ENCODE measurements around the gene CHRM5.
"Not testable (repeated sequence)": the region's sequence is repeated elsewhere in the genome, so short reads cannot be mapped to it uniquely, and the experiment has no call there.

The CHRM5 gene

GRCh38 chr15:34039790-34040113, 71.5 kb downstream of the CHRM5 start:
- DNase-seq (ENCODE audit: low read depth): no peak

DNA sequence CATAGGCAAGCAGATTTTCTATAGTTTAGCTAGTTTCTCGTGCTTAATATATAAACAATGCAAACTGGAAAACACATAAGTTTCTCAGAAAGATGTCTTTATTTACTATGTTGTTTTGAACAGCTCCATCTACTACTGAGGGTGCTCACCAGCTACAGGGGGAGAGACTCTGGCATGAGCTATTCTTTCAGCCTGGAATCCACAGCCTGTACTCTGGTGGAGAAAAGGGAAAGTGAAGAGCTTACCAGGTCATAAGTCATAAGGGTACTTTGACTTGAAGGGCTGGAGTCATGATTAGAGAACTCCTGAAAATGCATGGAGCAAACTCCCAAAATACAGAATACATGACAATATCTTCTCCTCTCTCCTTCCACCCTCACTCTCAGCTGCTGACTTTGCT, 75.1 kb downstream of the CHRM5 start:
- DNase-seq (ENCODE audit: low read depth): no peak

- no peak for DNase-seq (ENCODE audit: low read depth)
Observed at GRCh38 chr15:34043813-34044212, 75.5 kb downstream of the CHRM5 start.

DNA sequence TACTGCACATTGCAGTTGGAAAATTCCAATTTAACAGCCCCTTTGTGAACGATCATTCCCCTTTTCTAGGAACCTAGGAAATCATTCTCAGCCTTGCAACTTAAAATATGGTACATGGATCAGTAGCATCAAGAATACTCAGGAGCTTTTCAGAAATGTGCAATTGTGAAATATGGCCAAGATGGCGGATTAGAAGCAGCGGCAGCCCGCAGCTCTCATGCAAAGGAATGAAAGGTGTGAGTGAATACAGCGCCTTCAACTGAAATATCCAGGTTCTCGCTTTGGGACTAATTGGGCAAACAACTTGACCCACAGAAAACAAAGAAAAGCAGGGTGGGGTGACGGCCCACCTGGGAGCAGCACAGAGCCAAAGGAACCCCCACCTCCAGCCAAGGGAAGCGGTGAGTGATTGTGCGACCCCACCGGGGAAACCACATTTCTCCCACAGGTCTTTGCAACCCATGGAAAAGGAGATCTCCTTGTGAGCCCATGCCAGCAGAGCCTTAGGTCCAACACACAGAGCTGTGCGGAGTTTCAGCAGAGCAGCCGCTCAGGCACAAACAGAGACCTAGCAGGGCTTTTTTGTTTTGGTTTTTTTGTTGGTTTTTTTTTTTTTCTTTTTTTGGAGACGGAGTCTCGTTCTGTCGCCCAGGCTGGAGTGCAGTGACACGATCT, 78.3 kb downstream of the CHRM5 start:
- DNase-seq (ENCODE audit: low read depth): no peak

- DNase-seq (ENCODE audit: low read depth): no peak
Observed at GRCh38 chr15:34047893-34048775, 79.8 kb downstream of the CHRM5 start.

- DNase-seq (ENCODE audit: low read depth): no peak
Observed at GRCh38 chr15:34049112-34049511, 80.8 kb downstream of the CHRM5 start.

DNA sequence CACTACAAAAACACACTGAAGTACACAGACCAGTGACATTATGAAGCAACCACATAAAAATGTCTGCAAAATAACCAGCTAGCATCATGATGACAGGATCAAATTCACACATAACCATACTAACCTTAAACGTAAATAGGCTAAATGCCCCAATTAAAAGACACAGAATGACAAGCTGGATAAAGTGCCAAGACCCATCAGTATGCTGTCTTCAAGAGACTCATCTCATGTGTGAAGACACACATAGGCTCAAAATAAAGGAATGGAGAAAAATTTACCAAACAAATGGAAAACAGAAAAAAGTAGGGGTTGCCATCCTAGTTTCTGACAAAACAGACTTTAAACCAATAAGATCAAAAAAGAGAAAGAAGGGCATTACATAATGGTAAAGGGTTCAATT, 82.1 kb downstream of the CHRM5 start:
- not testable (repeated sequence) for DNase-seq (ENCODE audit: low read depth)

- DNase-seq (ENCODE audit: low read depth): no peak
Observed at GRCh38 chr15:34054081-34054707, 85.9 kb downstream of the CHRM5 start.

DNA sequence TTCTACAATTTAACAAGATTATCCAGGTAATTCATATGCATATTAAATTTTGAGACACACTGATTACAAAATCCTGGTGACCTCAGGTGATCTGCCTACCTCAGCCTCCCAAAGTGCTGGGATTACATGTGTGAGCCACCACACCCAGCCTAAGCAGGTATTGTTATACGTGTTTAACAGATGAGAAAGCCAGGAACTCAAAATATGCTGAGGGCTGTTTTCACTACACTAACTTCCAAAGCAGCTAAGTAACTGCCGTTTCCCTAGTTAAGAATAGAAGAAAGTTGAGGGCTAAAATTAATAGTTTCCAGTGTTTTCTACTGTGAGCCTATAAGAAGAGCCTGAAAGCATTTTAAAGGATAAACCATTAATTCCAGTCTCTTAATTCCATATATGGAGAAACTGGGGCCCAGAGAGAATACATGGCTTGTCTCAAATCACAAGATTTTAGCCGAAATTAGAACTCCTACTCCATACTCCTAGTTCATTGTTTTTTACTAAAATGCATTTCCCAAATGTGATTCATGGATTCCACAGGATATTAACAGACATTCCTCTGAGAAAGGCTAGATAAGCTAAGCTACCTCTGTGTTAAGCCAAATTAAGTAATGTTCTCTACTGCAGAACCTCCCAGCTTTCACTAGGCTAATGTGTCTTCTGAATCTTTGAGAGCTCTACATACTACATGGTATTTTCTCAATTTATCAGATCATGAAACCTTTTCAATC, 87.7 kb downstream of the CHRM5 start:
- no peak for DNase-seq (ENCODE audit: low read depth)

DNA sequence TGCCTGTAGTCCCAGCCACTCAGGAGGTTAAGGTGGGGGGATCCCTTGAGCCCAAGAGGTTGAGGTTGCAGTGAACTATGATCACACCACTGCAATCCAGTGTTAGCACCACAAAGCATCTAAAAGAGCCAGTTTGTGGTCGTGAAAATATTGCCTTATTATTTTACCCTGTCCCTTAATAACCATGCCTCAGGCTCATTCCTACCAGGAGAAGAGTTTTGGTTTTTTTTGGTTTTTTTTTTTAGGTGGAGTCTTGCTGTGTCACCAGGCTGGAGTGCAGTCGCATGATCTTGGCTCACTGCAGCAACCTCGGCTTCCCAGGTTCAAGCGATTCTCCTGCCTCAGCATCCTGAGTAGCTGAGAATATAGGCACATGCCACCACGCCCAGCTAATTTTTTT, 88.6 kb downstream of the CHRM5 start:
- no peak for DNase-seq (ENCODE audit: low read depth)

DNA sequence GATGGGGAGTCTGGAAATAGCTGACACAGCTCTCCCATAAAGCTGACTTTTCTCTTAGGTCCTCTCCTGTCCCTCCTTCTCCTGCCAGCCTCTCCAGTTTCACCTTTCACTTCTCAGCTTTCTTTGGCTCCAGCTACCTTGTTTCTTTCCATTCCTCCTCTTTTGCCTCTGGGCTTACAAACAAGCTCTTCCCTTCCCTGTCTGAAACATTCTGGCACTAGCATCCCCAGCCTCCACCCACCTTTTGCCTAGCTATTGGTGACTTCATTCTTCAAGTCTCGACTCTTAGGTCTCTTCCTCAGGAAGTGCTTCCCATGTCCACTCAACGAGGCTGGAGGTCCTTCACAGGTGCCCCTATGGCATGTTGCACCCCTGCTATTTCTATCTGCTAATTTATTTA, 91.2 kb downstream of the CHRM5 start:
- no peak for DNase-seq (ENCODE audit: low read depth)

GRCh38 chr15:34059946-34060345, 91.6 kb downstream of the CHRM5 start:
- no peak for DNase-seq (ENCODE audit: low read depth)

- DNase-seq (ENCODE audit: low read depth): no peak
Observed at GRCh38 chr15:34064438-34064837, 96.1 kb downstream of the CHRM5 start.

DNA sequence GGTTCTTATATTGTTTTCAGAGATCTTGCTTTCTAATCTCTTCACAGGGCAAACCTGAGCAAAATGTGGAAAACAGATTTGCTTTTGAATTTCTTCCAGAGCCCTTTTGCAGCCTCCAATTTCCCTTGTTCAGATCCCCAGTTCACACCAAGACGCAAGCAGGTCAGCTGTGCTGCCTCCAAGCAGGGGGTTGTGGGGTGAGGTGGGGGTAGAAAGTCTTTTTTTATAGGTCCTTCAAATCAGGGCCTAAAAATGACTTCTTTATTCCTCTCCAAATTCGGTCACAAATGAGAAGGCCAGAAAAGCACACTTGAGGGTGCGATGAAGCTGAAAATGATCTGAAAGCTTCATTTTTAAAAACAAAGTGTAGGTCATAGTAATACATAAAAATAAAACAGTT, 97.0 kb downstream of the CHRM5 start:
- no peak for DNase-seq (ENCODE audit: low read depth)

DNA sequence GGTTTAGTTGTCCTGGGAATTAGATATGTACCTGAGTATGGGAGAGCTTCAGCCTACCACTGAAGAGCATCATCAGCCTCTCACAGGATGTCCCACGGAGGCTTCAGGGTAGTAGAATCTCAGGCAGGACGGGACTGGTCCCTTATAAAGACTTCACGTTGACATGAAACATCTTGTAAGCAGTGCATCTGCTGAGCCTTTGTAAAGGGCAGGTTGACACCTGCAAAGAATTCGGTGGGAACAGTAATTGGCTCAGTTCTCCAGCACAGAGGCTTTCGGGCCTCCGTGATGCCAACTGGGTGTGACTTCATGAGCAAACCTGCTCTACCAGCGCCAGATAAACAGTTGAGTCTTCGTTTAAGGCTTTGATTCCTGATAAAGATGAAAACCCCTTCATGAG, 97.6 kb downstream of the CHRM5 start:
- no peak for DNase-seq (ENCODE audit: low read depth)

GRCh38 chr15:34070003-34070402, 101.7 kb downstream of the CHRM5 start:
- DNase-seq (ENCODE audit: low read depth): no peak

DNA sequence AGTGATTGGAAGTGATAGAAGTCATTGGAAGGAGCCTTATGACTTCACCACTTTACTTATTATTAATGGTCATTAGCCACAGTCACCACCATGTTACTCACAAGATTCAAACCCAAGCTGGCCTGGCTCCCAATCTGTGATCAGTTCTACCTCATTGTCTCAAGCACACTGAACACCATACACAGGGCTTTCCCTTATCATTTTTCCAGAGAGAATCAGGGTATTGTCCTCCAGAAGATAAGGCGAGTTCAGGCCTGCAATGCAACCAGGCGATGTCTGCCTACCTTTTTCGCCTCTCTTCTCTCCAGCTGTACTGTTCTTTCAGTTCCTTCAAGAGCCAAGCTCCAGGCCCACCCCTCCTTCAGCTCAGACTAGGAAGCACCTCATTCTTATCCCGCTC, 108.5 kb downstream of the CHRM5 start:
- no peak for DNase-seq (ENCODE audit: low read depth)

GRCh38 chr15:34078900-34079299, 110.6 kb downstream of the CHRM5 start:
- no peak for DNase-seq (ENCODE audit: low read depth)

- no peak for DNase-seq (ENCODE audit: low read depth)
Observed at GRCh38 chr15:34079904-34080303, 111.6 kb downstream of the CHRM5 start.

- DNase-seq (ENCODE audit: low read depth): no peak
Observed at GRCh38 chr15:34084086-34084485, 115.8 kb downstream of the CHRM5 start.

DNA sequence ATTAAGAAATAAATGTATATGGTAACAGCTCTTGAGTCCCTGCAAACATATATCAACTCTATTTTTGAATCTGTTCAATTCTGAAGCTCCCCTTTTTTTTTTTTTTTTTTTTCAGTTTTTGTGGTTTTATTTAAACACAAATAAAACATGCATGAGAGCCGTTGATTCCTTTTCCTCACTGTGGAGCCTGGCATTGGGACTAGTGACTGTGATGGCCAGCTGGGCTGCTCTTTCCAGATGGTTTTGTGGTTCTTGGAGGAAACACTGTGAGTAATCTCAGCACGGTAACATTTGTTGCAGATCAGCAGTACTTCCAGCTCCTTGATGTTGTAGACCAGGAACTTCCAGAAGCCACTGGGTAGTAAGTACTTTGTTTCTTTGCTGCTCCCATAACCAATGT, 117.4 kb downstream of the CHRM5 start:
- no peak for DNase-seq (ENCODE audit: low read depth)

- no peak for DNase-seq (ENCODE audit: low read depth)
Observed at GRCh38 chr15:34099914-34100313, 131.6 kb downstream of the CHRM5 start.
